Measurements from ENCODE around the gene MTHFD1L.

GRCh38 chr6:151060766-151061531 lies 195.4 kb downstream of the MTHFD1L start:
- TF ChIP-seq CTCF (conservative IDR thresholded peaks at IDR 0.05 in 1 of 2, IDR thresholded peaks at IDR 0.05 in 1 of 2; ENCODE audit: extremely low read depth in 1 of 2, insufficient read depth in 1 of 2, low read depth in 1 of 2, low read length in 2 of 2) (no peak), EZH2 (IDR thresholded peaks at IDR 0.05; ENCODE audit: borderline replicate concordance, low read length) (no peak)

Measured in mammary epithelial cell (primary cell).